NCI-H146 treated with DMSO at 0.1 percent for 48 hours (cell line): ENCODE results near the gene NAA80.

Source experiments
- DNase-seq: peaks from one replicate; lab custom pipeline; 2025; ENCODE audit not compliant: unreplicated experiment; lab: John Stamatoyannopoulos, UW

The NAA80 gene

GRCh38 chr3:50259432-50260026, 39.7 kb downstream of the NAA80 start:
- no peak for DNase-seq

DNA sequence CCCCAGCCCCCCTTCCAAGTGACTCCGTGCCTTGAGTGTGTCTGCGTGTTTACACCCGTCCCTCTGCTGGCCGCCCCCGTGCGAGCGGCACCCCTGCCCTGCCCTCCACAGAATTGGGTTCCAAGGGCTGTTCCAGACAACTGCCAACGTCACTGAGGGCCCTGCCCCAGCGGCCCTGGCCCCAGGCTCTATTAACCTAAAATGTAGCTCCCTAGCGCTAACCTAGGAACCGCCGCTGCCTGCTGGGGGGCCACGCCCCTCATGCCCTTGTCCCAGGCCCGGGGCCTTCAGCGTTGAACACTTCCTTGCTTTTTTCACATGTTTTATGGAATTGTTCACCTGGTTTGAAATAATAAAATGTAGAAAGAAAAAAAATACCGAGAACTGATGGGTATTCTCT, 40.2 kb downstream of the NAA80 start:
- no peak for DNase-seq

GRCh38 chr3:50258029-50258680, 41.0 kb downstream of the NAA80 start:
- no peak for DNase-seq

GRCh38 chr3:50256978-50257890, 42.0 kb downstream of the NAA80 start:
- DNase-seq, result no peak

- no peak for DNase-seq
Measured at GRCh38 chr3:50255251-50255615, 44.0 kb downstream of the NAA80 start.

- no peak for DNase-seq
Measured at GRCh38 chr3:50254577-50255250, 44.5 kb downstream of the NAA80 start.

GRCh38 chr3:50251220-50251619, 48.0 kb downstream of the NAA80 start:
- DNase-seq, result no peak

- no peak for DNase-seq
Measured at GRCh38 chr3:50250514-50250913, 48.7 kb downstream of the NAA80 start.

DNA sequence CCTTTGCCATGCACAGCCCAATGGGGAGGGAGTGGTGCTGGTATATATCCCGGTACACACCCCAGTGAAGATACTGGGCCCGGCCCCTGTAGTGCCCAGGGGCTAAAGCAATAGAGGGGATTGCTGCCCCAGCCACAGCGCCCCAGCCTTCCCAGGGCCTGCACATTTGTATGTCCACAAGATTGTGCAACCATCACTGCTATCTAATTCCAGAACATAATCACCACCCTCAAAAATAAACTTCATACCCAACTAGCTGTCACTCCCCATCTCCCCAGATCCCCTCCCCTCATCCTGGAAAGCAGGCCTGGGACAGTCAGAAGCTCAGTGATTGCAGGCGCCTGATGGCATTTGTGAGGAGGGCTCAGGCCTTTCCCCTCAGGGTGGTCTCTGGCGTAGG, 49.7 kb downstream of the NAA80 start:
- no peak for DNase-seq

- DNase-seq, result no peak
Measured at GRCh38 chr3:50248387-50248786, 50.8 kb downstream of the NAA80 start.

DNA sequence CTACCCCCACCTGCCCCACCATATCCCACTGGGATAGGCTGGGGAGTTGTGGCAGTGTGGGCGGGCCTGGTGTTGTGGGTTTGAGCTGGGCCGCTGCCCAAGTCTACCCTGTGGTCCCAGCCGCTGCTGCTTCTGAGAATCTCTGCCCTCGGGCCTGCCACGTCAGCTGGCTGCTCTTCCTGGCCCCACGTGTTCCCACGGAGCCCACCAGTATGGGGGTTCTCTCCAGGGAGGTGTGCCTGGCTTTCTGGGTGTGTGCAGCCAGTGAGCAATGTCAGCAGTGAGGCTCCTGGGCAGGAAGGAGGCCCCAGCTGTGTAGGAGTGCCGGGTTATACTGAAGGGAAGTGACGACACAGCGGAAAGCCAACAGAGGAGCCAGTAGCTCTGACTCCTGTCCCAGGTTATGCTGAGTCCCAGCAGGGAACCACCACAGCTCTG, 52.7 kb downstream of the NAA80 start:
- DNase-seq, result no peak
